Measurements from ENCODE around the gene PLA2G2C. TPM values are rescaled to one million over a fixed set of nuclear protein-coding genes. Genes with fewer than 3 reads are reported as not detected.

Gene PLA2G2C
- total RNA-seq, 4 donors from 2014 or later, result not detected

- H3K4me3 ChIP-seq, result no peak overlapping the region
- DNase-seq (no peak), ATAC-seq (no peak)
- no peaks in the 10 kb centered on the region for H3K36me3 ChIP-seq
- H3K9me3 ChIP-seq, result no peaks in the 10 kb centered on the region
- in situ Hi-C loops (cut with MboI; ENCODE audit: low sequenced_read_pairs in 4 of 4) (no loop called here), intact Hi-C loops (cut with DNase I; ENCODE audit: low total_unique reads) (no loop called here)
- H3K27me3 ChIP-seq, result peaks cover 6 to 26% (median 21%) of the 10 kb centered on the region in 3 donors
- TF ChIP-seq POLR2A (IDR thresholded peaks at IDR 0.05) (no peak), CTCF (IDR thresholded peaks at IDR 0.05 in 4 of 5, conservative IDR thresholded peaks at IDR 0.05 in 1 of 5) (no peak)
- H3K27ac ChIP-seq, result no peak overlapping the region
- peaks cover 15 to 22% of the 10 kb centered on the region in 2 donors for H3K4me1 ChIP-seq
Observed at GRCh38 chr1:20182415-20182814, 3.9 kb downstream of the PLA2G2C start.

- Histone ChIP-seq H3K36me3 (no peaks in the 10 kb centered on the region), H3K9me3 (no peaks in the 10 kb centered on the region), H3K27ac (no peak overlapping the region), H3K4me3 (no peak overlapping the region), H3K27me3 (peaks cover 0 to 10% (median 6%) of the 10 kb centered on the region in 3 donors), H3K4me1 (peaks cover 15% of the 10 kb centered on the region in 2 donors)
- DNase-seq (no peak), ATAC-seq (no peak)
- intact Hi-C loops (cut with DNase I; ENCODE audit: low total_unique reads) (no loop called here), in situ Hi-C loops (cut with MboI; ENCODE audit: low sequenced_read_pairs in 4 of 4) (no loop called here)
- no peak for TF ChIP-seq POLR2A (IDR thresholded peaks at IDR 0.05)
- no peak for TF ChIP-seq CTCF (IDR thresholded peaks at IDR 0.05 in 4 of 5, conservative IDR thresholded peaks at IDR 0.05 in 1 of 5)
Observed at GRCh38 chr1:20180844-20181207, 5.5 kb downstream of the PLA2G2C start.

GRCh38 chr1:20180129-20180843, 6.0 kb downstream of the PLA2G2C start:
- no peaks in the 10 kb centered on the region for H3K9me3 ChIP-seq
- intact Hi-C loops (cut with DNase I; ENCODE audit: low total_unique reads), result no loop called here
- in situ Hi-C loops (cut with MboI; ENCODE audit: low sequenced_read_pairs in 4 of 4), result no loop called here
- H3K4me3 ChIP-seq, result no peak overlapping the region
- H3K27ac ChIP-seq, result peak overlapping the region in 1 of 4 donors; percentile 74
- H3K36me3 ChIP-seq, result no peaks in the 10 kb centered on the region
- DNase-seq (no peak), ATAC-seq (no peak)
- H3K4me1 ChIP-seq, result peaks cover 14 to 15% of the 10 kb centered on the region in 2 donors
- TF ChIP-seq POLR2A (IDR thresholded peaks at IDR 0.05), result no peak
- no peak for TF ChIP-seq CTCF (IDR thresholded peaks at IDR 0.05 in 4 of 5, conservative IDR thresholded peaks at IDR 0.05 in 1 of 5)
- H3K27me3 ChIP-seq, result peaks cover 0 to 6% (median under 1%) of the 10 kb centered on the region in 3 donors

- DNase-seq, result no peak
- Histone ChIP-seq H3K27ac (peak overlapping the region in 1 of 4 donors; percentile 74), H3K4me1 (peaks cover 14 to 15% of the 10 kb centered on the region in 2 donors), H3K9me3 (no peaks in the 10 kb centered on the region), H3K27me3 (no peaks in the 10 kb centered on the region), H3K36me3 (no peaks in the 10 kb centered on the region), H3K4me3 (no peak overlapping the region)
- no peak for TF ChIP-seq CTCF (IDR thresholded peaks at IDR 0.05 in 4 of 5, conservative IDR thresholded peaks at IDR 0.05 in 1 of 5)
- TF ChIP-seq POLR2A (IDR thresholded peaks at IDR 0.05), result no peak
- ATAC-seq, result no peak
- in situ Hi-C loops (cut with MboI; ENCODE audit: low sequenced_read_pairs in 4 of 4) (no loop called here), intact Hi-C loops (cut with DNase I; ENCODE audit: low total_unique reads) (no loop called here)
Observed at GRCh38 chr1:20179371-20180128, 6.8 kb downstream of the PLA2G2C start.

Measured in gastrocnemius medialis (tissue), 4 donors.